ENCODE results near the gene TMEM116. TPM values are rescaled to one million over a fixed set of nuclear protein-coding genes. Genes with fewer than 3 reads are reported as not detected.

The TMEM116 gene
- total RNA-seq, 1 experiment from 2014 or later, result 10.2 TPM

DNA sequence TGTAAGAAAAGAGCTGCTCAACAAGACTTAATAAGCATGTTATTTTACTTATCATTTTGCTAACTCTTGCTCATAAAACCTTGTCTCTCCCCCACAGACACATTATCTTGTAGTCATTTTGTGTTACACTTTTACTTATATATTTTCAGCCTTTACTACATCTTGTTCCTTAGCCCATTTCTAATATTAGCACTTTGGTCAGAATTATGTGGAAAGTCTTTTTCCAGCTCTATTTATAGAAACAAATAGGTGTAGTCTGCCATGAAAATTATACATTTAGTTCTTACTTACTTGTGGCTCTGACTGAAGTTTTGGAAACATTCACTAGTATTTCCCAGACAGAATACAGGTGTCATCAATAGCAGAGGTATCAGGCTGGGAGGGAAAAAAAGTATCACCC lies 76.1 kb downstream of the TMEM116 start:
- TF ChIP-seq POLR2AphosphoS5 (IDR thresholded peaks at IDR 0.05; ENCODE audit: low read depth, low read length), result no peak
- no peak for TF ChIP-seq REST (IDR thresholded peaks at IDR 0.05; ENCODE audit: insufficient read depth in 1 of 2, low read depth in 2 of 2, low read length in 1 of 2)
- TF ChIP-seq TCF7L2 (IDR thresholded peaks at IDR 0.05; ENCODE audit: low read depth, low read length), result no peak
- TF ChIP-seq SIN3A (IDR thresholded peaks at IDR 0.05; ENCODE audit: borderline replicate concordance, insufficient read depth, low read depth, low read length), result no peak
- TF ChIP-seq, protein P1, sequence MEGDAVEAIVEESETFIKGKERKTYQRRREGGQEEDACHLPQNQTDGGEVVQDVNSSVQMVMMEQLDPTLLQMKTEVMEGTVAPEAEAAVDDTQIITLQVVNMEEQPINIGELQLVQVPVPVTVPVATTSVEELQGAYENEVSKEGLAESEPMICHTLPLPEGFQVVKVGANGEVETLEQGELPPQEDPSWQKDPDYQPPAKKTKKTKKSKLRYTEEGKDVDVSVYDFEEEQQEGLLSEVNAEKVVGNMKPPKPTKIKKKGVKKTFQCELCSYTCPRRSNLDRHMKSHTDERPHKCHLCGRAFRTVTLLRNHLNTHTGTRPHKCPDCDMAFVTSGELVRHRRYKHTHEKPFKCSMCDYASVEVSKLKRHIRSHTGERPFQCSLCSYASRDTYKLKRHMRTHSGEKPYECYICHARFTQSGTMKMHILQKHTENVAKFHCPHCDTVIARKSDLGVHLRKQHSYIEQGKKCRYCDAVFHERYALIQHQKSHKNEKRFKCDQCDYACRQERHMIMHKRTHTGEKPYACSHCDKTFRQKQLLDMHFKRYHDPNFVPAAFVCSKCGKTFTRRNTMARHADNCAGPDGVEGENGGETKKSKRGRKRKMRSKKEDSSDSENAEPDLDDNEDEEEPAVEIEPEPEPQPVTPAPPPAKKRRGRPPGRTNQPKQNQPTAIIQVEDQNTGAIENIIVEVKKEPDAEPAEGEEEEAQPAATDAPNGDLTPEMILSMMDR (IDR thresholded peaks at IDR 0.05), result no peak
- Histone ChIP-seq H3K27me3 (ENCODE audit: control insufficient read depth, insufficient read depth, low read length) (no peaks in the 10 kb centered on the region), H3K4me3 (ENCODE audit: low read depth in 2 of 2, low read length in 2 of 2) (no peak overlapping the region), H3K9me3 (ENCODE audit: control insufficient read depth, insufficient read depth, low read depth, low read length) (no peaks in the 10 kb centered on the region), H3K36me3 (ENCODE audit: control insufficient read depth, insufficient read depth, low read length) (no peaks in the 10 kb centered on the region), H3K4me1 (ENCODE audit: control insufficient read depth, insufficient read depth, low read length) (no peaks in the 10 kb centered on the region), H3K27ac (ENCODE audit: low read length) (no peak overlapping the region)
- ChIA-PET CTCF (interaction anchor here (0.6 to 0.7 kb wide), 2 partner anchors 8 to 164 kb away, joined by 3 to 6 read pairs; no protein-coding TSS in a partner anchor), POLR2A (no interaction called here)
- DNase-seq (ENCODE audit: low read depth, low spot score) (no peak), ATAC-seq (no peak)
- no TSS peak for BruUV-seq (replicated peaks)
- in situ Hi-C loops (cut with HindIII; ENCODE audit: low pct_unique_long_range_greater_than_20kb, low sequenced_read_pairs), result no loop called here
- intact Hi-C loops (cut with micrococcal nuclease; ENCODE audit: unreplicated experiment), result no loop called here

- Histone ChIP-seq H3K9me3 (ENCODE audit: control insufficient read depth, insufficient read depth, low read depth, low read length) (no peaks in the 10 kb centered on the region), H3K27ac (ENCODE audit: low read length) (no peak overlapping the region), H3K36me3 (ENCODE audit: control insufficient read depth, insufficient read depth, low read length) (no peaks in the 10 kb centered on the region), H3K4me1 (ENCODE audit: control insufficient read depth, insufficient read depth, low read length) (no peaks in the 10 kb centered on the region), H3K27me3 (ENCODE audit: control insufficient read depth, insufficient read depth, low read length) (no peaks in the 10 kb centered on the region), H3K4me3 (ENCODE audit: low read depth in 2 of 2, low read length in 2 of 2) (no peak overlapping the region)
- ChIA-PET POLR2A (interaction anchor here (0.6 kb wide), 1 partner anchor 19 kb away, joined by 3 read pairs; no protein-coding TSS in a partner anchor), CTCF (no interaction called here)
- in situ Hi-C loops (cut with HindIII; ENCODE audit: low pct_unique_long_range_greater_than_20kb, low sequenced_read_pairs) (no loop called here), intact Hi-C loops (cut with micrococcal nuclease; ENCODE audit: unreplicated experiment) (no loop called here)
- DNase-seq (ENCODE audit: low read depth, low spot score) (no peak), ATAC-seq (no peak)
- TF ChIP-seq POLR2AphosphoS5 (IDR thresholded peaks at IDR 0.05; ENCODE audit: low read depth, low read length) (no peak), SIN3A (IDR thresholded peaks at IDR 0.05; ENCODE audit: borderline replicate concordance, insufficient read depth, low read depth, low read length) (no peak), TCF7L2 (IDR thresholded peaks at IDR 0.05; ENCODE audit: low read depth, low read length) (no peak), REST (IDR thresholded peaks at IDR 0.05; ENCODE audit: insufficient read depth in 1 of 2, low read depth in 2 of 2, low read length in 1 of 2) (no peak)
- TF ChIP-seq, protein P1 (IDR thresholded peaks at IDR 0.05), result no peak
- BruUV-seq (replicated peaks), result no TSS peak
Observed at GRCh38 chr12:111932241-111932640, 80.7 kb downstream of the TMEM116 start.
